ENCODE data around the gene SNX30.

The SNX30 gene

GRCh38 chr9:112783551-112783954, 33.0 kb downstream of the SNX30 start:
- H3K4me3 ChIP-seq (ENCODE audit: low read depth, low read length): no peak overlapping the region
- peaks cover 3% of the 10 kb centered on the region for H3K79me2 ChIP-seq (ENCODE audit: control insufficient read depth, insufficient read depth, low read length, unreplicated experiment)
- H3K36me3 ChIP-seq (ENCODE audit: insufficient read depth, low read length): no peaks in the 10 kb centered on the region
- no peaks in the 10 kb centered on the region for H3K27me3 ChIP-seq (ENCODE audit: insufficient read depth, low read length)
- no peak overlapping the region for H3K27ac ChIP-seq (ENCODE audit: low read depth, low read length)
- H3K4me1 ChIP-seq (ENCODE audit: control insufficient read depth, insufficient read depth, low read length, unreplicated experiment): peaks cover 10% of the 10 kb centered on the region
- no peak overlapping the region for H2AFZ ChIP-seq (ENCODE audit: low read length, unreplicated experiment)

DNA sequence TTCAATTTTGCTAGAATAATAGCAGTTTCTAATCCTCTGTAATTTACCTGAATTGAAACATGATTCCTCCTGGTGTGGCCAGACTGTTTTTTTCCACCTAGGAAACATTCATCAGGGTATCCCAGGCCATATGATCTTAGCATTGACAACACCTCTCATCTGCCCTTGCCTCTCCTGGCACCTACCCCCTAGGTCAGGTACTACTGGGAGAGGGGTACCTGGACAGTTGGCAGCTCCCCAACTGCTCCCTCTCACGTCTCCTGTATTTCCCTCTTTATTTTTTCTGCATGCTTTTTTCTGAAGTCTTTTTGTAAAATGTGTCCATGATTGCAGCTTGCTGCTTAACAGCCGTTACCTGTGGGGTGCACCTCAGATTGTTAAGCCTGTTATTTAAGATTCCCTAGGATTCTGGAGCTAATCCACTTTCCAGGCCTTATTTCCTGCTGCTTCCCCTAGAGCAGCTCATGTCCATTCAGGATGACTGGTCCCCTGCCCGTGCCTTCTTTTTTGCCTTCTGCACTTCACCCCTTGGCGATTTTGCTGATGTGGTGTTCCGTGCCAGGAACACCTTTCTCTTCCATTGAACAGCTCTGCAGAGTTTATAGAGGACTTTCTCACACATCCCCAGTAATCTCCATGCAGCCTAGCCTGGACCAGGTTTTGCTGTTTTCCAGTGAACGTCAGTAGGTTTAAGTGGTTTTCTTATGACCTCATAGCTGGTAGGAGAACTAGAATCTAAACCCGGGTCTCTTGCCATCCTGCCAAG, 33.6 kb downstream of the SNX30 start:
- no peak overlapping the region for H3K27ac ChIP-seq (ENCODE audit: low read depth, low read length)
- H2AFZ ChIP-seq (ENCODE audit: low read length, unreplicated experiment): no peak overlapping the region
- H3K36me3 ChIP-seq (ENCODE audit: insufficient read depth, low read length): no peaks in the 10 kb centered on the region
- no peaks in the 10 kb centered on the region for H3K27me3 ChIP-seq (ENCODE audit: insufficient read depth, low read length)
- peaks cover 10% of the 10 kb centered on the region for H3K4me1 ChIP-seq (ENCODE audit: control insufficient read depth, insufficient read depth, low read length, unreplicated experiment)
- H3K4me3 ChIP-seq (ENCODE audit: low read depth, low read length): no peak overlapping the region
- peaks cover 5% of the 10 kb centered on the region for H3K79me2 ChIP-seq (ENCODE audit: control insufficient read depth, insufficient read depth, low read length, unreplicated experiment)

GRCh38 chr9:112785986-112786385, 35.4 kb downstream of the SNX30 start:
- H3K4me3 ChIP-seq (ENCODE audit: low read depth, low read length): no peak overlapping the region
- no peaks in the 10 kb centered on the region for H3K36me3 ChIP-seq (ENCODE audit: insufficient read depth, low read length)
- no peak overlapping the region for H3K27ac ChIP-seq (ENCODE audit: low read depth, low read length)
- H2AFZ ChIP-seq (ENCODE audit: low read length, unreplicated experiment): no peak overlapping the region
- H3K79me2 ChIP-seq (ENCODE audit: control insufficient read depth, insufficient read depth, low read length, unreplicated experiment): peaks cover 7% of the 10 kb centered on the region
- H3K4me1 ChIP-seq (ENCODE audit: control insufficient read depth, insufficient read depth, low read length, unreplicated experiment): peaks cover 6% of the 10 kb centered on the region
- H3K27me3 ChIP-seq (ENCODE audit: insufficient read depth, low read length): no peaks in the 10 kb centered on the region

DNA sequence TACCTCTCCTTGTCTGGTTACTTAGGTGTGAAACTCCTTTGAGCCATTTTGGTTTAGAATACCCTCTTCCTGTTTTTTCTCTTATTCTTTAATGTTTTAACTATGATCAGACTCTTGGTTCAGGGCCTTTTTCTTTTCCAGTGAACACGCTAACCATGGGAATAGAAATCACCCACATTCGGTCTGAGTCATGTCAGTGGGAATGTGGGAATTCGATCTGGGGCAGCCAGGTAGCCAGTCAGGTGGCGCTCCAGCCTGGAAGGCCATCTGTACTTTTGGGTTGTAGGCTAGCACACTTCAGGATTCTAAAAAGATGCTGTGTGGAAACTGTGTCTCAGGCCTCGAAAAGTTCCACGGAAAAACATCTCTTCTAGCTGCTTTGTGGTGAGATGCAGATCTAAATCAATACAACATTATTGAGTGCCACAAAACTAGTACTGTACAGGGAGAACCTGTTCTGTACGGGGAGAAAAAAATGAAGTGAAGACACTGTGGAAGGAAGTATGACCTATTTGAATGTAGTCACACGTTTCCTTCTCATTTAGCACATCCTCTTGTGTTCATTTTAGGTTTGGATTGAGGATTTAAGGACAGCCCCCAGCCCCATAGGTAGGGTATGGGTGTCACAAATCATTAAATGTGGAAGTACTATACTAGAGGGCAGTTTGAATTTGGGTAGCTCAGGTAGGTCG, 36.4 kb downstream of the SNX30 start:
- H2AFZ ChIP-seq (ENCODE audit: low read length, unreplicated experiment): no peak overlapping the region
- no peak overlapping the region for H3K4me3 ChIP-seq (ENCODE audit: low read depth, low read length)
- peaks cover 7% of the 10 kb centered on the region for H3K79me2 ChIP-seq (ENCODE audit: control insufficient read depth, insufficient read depth, low read length, unreplicated experiment)

GRCh38 chr9:112787978-112788377, 37.4 kb downstream of the SNX30 start:
- no peaks in the 10 kb centered on the region for H3K27me3 ChIP-seq (ENCODE audit: insufficient read depth, low read length)
- peaks cover 3% of the 10 kb centered on the region for H3K4me1 ChIP-seq (ENCODE audit: control insufficient read depth, insufficient read depth, low read length, unreplicated experiment)
- H2AFZ ChIP-seq (ENCODE audit: low read length, unreplicated experiment): no peak overlapping the region
- no peak overlapping the region for H3K4me3 ChIP-seq (ENCODE audit: low read depth, low read length)
- no peaks in the 10 kb centered on the region for H3K36me3 ChIP-seq (ENCODE audit: insufficient read depth, low read length)
- no peak overlapping the region for H3K27ac ChIP-seq (ENCODE audit: low read depth, low read length)
- H3K79me2 ChIP-seq (ENCODE audit: control insufficient read depth, insufficient read depth, low read length, unreplicated experiment): peaks cover 7% of the 10 kb centered on the region

More for the DNA sequence above, 36.4 kb downstream of the SNX30 start:
- H3K27me3 ChIP-seq (ENCODE audit: insufficient read depth, low read length): no peaks in the 10 kb centered on the region
- no peak overlapping the region for H3K27ac ChIP-seq (ENCODE audit: low read depth, low read length)
- no peaks in the 10 kb centered on the region for H3K36me3 ChIP-seq (ENCODE audit: insufficient read depth, low read length)
- H3K4me1 ChIP-seq (ENCODE audit: control insufficient read depth, insufficient read depth, low read length, unreplicated experiment): peaks cover 3% of the 10 kb centered on the region

DNA sequence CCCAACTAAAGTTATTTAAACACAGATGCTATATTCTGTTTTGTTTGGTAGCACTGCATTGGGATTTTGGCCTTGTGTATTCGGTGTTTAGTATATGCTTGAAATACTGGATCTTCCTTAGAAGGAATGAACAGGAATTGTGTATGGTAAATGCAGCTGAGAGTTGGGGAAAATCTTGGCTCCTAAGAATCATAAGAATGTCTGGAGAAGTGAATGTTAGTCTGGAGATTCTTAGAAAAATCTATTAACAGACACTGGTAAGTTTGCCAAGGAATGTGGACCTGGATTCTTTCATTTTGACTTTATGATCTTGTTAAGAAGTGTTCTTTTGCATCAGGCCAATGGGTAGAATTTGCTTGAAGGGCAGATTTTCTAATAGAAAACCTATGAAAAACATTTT, 38.9 kb downstream of the SNX30 start:
- Histone ChIP-seq H3K27ac (ENCODE audit: low read depth, low read length) (no peak overlapping the region), H3K27me3 (ENCODE audit: insufficient read depth, low read length) (no peaks in the 10 kb centered on the region), H3K79me2 (ENCODE audit: control insufficient read depth, insufficient read depth, low read length, unreplicated experiment) (peaks cover 4% of the 10 kb centered on the region), H3K36me3 (ENCODE audit: insufficient read depth, low read length) (no peaks in the 10 kb centered on the region), H3K4me3 (ENCODE audit: low read depth, low read length) (no peak overlapping the region), H2AFZ (ENCODE audit: low read length, unreplicated experiment) (no peak overlapping the region), H3K4me1 (ENCODE audit: control insufficient read depth, insufficient read depth, low read length, unreplicated experiment) (peaks cover 3% of the 10 kb centered on the region)

- peaks cover 3% of the 10 kb centered on the region for H3K4me1 ChIP-seq (ENCODE audit: control insufficient read depth, insufficient read depth, low read length, unreplicated experiment)
- no peak overlapping the region for H2AFZ ChIP-seq (ENCODE audit: low read length, unreplicated experiment)
- peaks cover 4% of the 10 kb centered on the region for H3K79me2 ChIP-seq (ENCODE audit: control insufficient read depth, insufficient read depth, low read length, unreplicated experiment)
- H3K36me3 ChIP-seq (ENCODE audit: insufficient read depth, low read length): no peaks in the 10 kb centered on the region
- no peak overlapping the region for H3K4me3 ChIP-seq (ENCODE audit: low read depth, low read length)
- no peak overlapping the region for H3K27ac ChIP-seq (ENCODE audit: low read depth, low read length)
- no peaks in the 10 kb centered on the region for H3K27me3 ChIP-seq (ENCODE audit: insufficient read depth, low read length)
Measured at GRCh38 chr9:112789891-112790774, 39.6 kb downstream of the SNX30 start.

DNA sequence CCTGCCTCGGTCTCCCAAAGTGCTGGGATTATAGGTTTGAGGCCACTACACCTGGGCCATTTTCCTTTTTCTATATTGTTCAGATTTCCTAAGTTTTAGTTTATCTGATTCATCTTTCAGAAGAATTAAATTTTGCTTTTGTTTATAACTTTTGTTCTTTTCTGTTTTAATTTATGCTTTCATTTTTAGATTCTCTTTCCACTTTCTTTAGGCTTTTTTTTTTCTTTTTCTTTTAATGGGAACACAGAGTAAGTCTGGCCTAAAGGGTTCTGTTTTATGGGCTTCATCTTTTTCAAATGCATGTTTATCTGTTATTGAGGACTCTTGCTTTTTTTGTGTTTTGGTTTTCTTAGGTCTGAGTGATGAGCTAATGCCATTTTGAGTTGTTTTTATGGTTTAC, 42.1 kb downstream of the SNX30 start:
- Histone ChIP-seq H3K27ac (ENCODE audit: low read depth, low read length) (no peak overlapping the region), H3K4me3 (ENCODE audit: low read depth, low read length) (no peak overlapping the region), H3K4me1 (ENCODE audit: control insufficient read depth, insufficient read depth, low read length, unreplicated experiment) (peaks cover 3% of the 10 kb centered on the region), H3K36me3 (ENCODE audit: insufficient read depth, low read length) (no peaks in the 10 kb centered on the region), H3K27me3 (ENCODE audit: insufficient read depth, low read length) (no peaks in the 10 kb centered on the region), H2AFZ (ENCODE audit: low read length, unreplicated experiment) (no peak overlapping the region), H3K79me2 (ENCODE audit: control insufficient read depth, insufficient read depth, low read length, unreplicated experiment) (peaks cover 4% of the 10 kb centered on the region)

DNA sequence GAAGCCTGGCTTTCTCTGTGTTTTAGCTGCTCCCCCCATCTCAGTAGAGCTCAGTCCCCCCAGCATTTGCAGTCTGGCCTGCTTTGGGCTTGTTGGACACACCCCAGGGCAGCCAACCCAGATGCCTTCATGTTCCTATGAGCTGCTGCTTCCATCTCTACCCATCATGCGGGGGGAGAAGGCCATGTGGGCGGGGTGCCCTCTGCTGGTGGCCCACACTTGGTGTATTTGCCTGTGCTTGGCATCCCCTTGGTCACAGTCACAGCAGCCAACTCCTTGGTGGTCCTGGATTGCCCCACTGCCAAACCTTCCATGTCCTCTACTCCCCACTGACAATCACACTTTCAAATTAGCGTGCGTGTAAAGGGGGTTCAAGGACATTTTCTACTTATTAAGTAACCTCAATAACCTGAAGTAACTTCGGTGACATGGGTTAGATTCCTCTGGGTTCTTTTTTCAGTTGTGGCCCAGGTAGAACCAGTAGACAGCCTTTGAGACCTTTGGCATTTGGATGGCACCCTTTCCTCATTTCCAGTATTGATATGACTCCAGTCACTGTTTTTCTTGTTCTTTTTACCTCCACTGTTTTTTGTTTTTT, 42.8 kb downstream of the SNX30 start:
- H2AFZ ChIP-seq (ENCODE audit: low read length, unreplicated experiment): no peak overlapping the region
- peaks cover 4% of the 10 kb centered on the region for H3K79me2 ChIP-seq (ENCODE audit: control insufficient read depth, insufficient read depth, low read length, unreplicated experiment)
- H3K27me3 ChIP-seq (ENCODE audit: insufficient read depth, low read length): no peaks in the 10 kb centered on the region
- no peak overlapping the region for H3K27ac ChIP-seq (ENCODE audit: low read depth, low read length)
- H3K4me3 ChIP-seq (ENCODE audit: low read depth, low read length): no peak overlapping the region
- H3K36me3 ChIP-seq (ENCODE audit: insufficient read depth, low read length): no peaks in the 10 kb centered on the region
- peaks cover 3% of the 10 kb centered on the region for H3K4me1 ChIP-seq (ENCODE audit: control insufficient read depth, insufficient read depth, low read length, unreplicated experiment)

DNA sequence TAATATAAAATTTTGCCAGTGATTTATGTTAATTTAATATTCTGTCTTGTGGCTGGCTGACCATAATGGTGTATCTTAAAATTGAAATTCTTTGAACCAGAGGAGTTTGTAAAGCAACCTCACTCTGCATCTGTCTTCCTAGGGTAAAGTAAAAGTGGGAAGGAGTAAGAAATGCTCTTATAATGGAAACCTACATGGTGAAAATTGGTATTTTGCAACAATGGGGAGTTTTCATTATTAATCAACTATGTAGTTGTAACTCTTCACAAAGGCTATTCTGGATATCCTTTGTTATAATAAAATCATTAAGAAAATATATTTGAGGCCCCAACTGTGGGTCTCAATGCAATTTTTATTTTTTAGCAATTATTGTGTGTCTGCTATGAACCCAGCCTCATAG, 44.2 kb downstream of the SNX30 start:
- H3K27ac ChIP-seq (ENCODE audit: low read depth, low read length): no peak overlapping the region
- no peaks in the 10 kb centered on the region for H3K4me1 ChIP-seq (ENCODE audit: control insufficient read depth, insufficient read depth, low read length, unreplicated experiment)
- H3K27me3 ChIP-seq (ENCODE audit: insufficient read depth, low read length): no peaks in the 10 kb centered on the region
- H3K4me3 ChIP-seq (ENCODE audit: low read depth, low read length): no peak overlapping the region
- H3K36me3 ChIP-seq (ENCODE audit: insufficient read depth, low read length): no peaks in the 10 kb centered on the region
- H2AFZ ChIP-seq (ENCODE audit: low read length, unreplicated experiment): no peak overlapping the region
- H3K79me2 ChIP-seq (ENCODE audit: control insufficient read depth, insufficient read depth, low read length, unreplicated experiment): no peaks in the 10 kb centered on the region
